Neural cell (in vitro differentiated cells): ENCODE results near the gene MYB.

ENCODE experiments used
- CTCF ChIP-seq: fragments of 450-650 bp; IDR thresholded peaks from 2 replicates; pipeline ENCODE4 v1.5.1; 2014; ENCODE audit warnings: antibody characterized with exemption, mild to moderate bottlenecking, moderate library complexity; ENCODE audit not compliant: poor library complexity, severe bottlenecking
- EP300 ChIP-seq: fragments of 450-650 bp; conservative IDR thresholded peaks from 2 replicates; pipeline ENCODE4 v1.6.1; 2014; ENCODE audit warnings: antibody characterized with exemption, mild to moderate bottlenecking, moderate library complexity; ENCODE audit not compliant: poor library complexity, severe bottlenecking
- EZH2 ChIP-seq: fragments of 200-600, 300-800 bp; shearing (Covaris generic), sonication (generic); IDR thresholded peaks from 2 replicates; pipeline ENCODE4 v1.6.1; 2014; ENCODE audit warnings: antibody characterized with exemption, low read length, borderline replicate concordance, mild to moderate bottlenecking; ENCODE audit not compliant: insufficient read depth, poor library complexity, severe bottlenecking
- POLR2AphosphoS5 ChIP-seq: IDR thresholded peaks from 2 replicates; pipeline ENCODE4 v1.6.1; 2012
- RAD21 ChIP-seq: fragments of 450-650 bp; conservative IDR thresholded peaks from 2 replicates; pipeline ENCODE4 v1.6.1; 2014; ENCODE audit warnings: antibody characterized with exemption, mild to moderate bottlenecking, moderate library complexity
- REST ChIP-seq: IDR thresholded peaks from 2 replicates; pipeline ENCODE4 v1.6.1; 2012; ENCODE audit warnings: borderline replicate concordance
- TAF1 ChIP-seq: IDR thresholded peaks from 2 replicates; pipeline ENCODE4 v1.6.1; 2012; ENCODE audit warnings: low read depth

GRCh38 chr6:135236732-135237131, 55.6 kb downstream of the MYB start:
- TF ChIP-seq EZH2 = no peak
- no peak for TF ChIP-seq CTCF
- TF ChIP-seq TAF1 = no peak
- TF ChIP-seq POLR2AphosphoS5 = no peak
- no peak for TF ChIP-seq RAD21
- TF ChIP-seq REST = no peak
- TF ChIP-seq EP300 = no peak
